Lung (tissue), 16 donors: ENCODE results near the gene UBE2E1. TPM values are rescaled to one million over a fixed set of nuclear protein-coding genes. Genes with fewer than 3 reads are reported as not detected.

ENCODE experiments used
- ATAC-seq: fragments of 200-7000 bp; cut with Tn5 transposase; one replicate; pipeline ENCODE4 v1.9.1; 2020; ENCODE audit warnings: moderate number of reproducible peaks; ENCODE audit not compliant: insufficient read depth, low FRiP score
- DNase-seq, 3 donors: peaks; one replicate each; pipeline ENCODE4 v3.0.0-alpha.2; 2013 to 2017
- H3K27ac ChIP-seq, 2 donors: one replicate each; pipeline ENCODE4 v1.5.1; 2013; ENCODE audit warnings: mild to moderate bottlenecking in 2 of 2, moderate library complexity in 2 of 2, control low read depth in 1 of 2, inconsistent platforms in 1 of 2, low read depth in 1 of 2, low read length in 1 of 2
- H3K27me3 ChIP-seq, 3 donors: one replicate each; pipeline ENCODE4 v1.5.1; 2013; ENCODE audit warnings: low read length in 2 of 3; ENCODE audit not compliant: control insufficient read depth in 3 of 3, insufficient read depth in 3 of 3
- H3K36me3 ChIP-seq, 4 donors: one replicate each; pipeline ENCODE4 v1.5.1; 2013; ENCODE audit warnings: low read length in 4 of 4, mild to moderate bottlenecking in 1 of 4, moderate library complexity in 1 of 4; ENCODE audit not compliant: control insufficient read depth in 4 of 4, insufficient read depth in 4 of 4
- H3K4me1 ChIP-seq, 5 donors: one replicate each; pipeline ENCODE4 v1.5.1; 2013; ENCODE audit warnings: low read length in 5 of 5, mild to moderate bottlenecking in 2 of 5, moderate library complexity in 1 of 5; ENCODE audit not compliant: control insufficient read depth in 5 of 5, insufficient read depth in 5 of 5
- H3K4me3 ChIP-seq: one replicate; pipeline ENCODE4 v1.5.1; 2013; ENCODE audit warnings: mild to moderate bottlenecking, control low read depth, moderate library complexity
- H3K9ac ChIP-seq, 2 donors: one replicate each; pipeline ENCODE4 v1.5.1; 2013; ENCODE audit warnings: low read length in 2 of 2, control low read depth in 1 of 2; ENCODE audit not compliant: insufficient read depth in 1 of 2
- H3K9me3 ChIP-seq, 4 donors: one replicate each; pipeline ENCODE4 v1.5.1; 2013; ENCODE audit warnings: low read length in 3 of 4, mild to moderate bottlenecking in 1 of 4, moderate library complexity in 1 of 4; ENCODE audit not compliant: control insufficient read depth in 4 of 4, insufficient read depth in 3 of 4
- WGBS, 2 donors: extraction: QIAGEN DNeasy Blood & Tissue Kit; methylation state at CpG; one replicate each; pipeline ENCODE4 v1.1.7; 2013; 5-methylcytosine and 5-hydroxymethylcytosine counted together
- long read RNA-seq, 5 donors: transcript quantifications; one replicate each; lab custom pipeline, GENCODE V29; 2026
- polyA plus RNA-seq, 2 donors: library from polyadenylated mRNA; stranded (reverse); fragments of 200-250 nt; gene quantifications; one replicate each; pipeline ENCODE4 v1.2.1, GENCODE V29; 2013
- total RNA-seq, 2 donors: library from RNA; depleted of rRNA in 1 of 2; stranded (reverse); fragments of >200 nt in 1 of 2; gene quantifications; one replicate each; pipeline ENCODE4 v1.2.1, GENCODE V29; 2014 to 2021
- TF ChIP-seq, protein P1 (sequence below): IDR thresholded peaks from 2 replicates; pipeline ENCODE4 v1.5.1; 2012; ENCODE audit warnings: mild to moderate bottlenecking; ENCODE audit errors: control extremely low read depth, extremely low read depth
- donor health status: control.
- donor health status: control.
- donor health status: Bipolar disorder and iron deficiency.
- donor health status: healthy.
- donor health status: DM: yes; HTN: yes; CAD: no.

The UBE2E1 gene
- total RNA-seq, result 100 to 1,000 TPM in 1 of 2 donors, 10 to 100 TPM in 1; 74.1 to 156 TPM
- polyA plus RNA-seq, result 10 to 100 TPM; 81.0 to 94.3 TPM
- long read RNA-seq, donor 1, transcript UBE2E1-201 (6 exons, 1,511 nt), result major isoform, 68 of 82 reads
- long read RNA-seq, donor 1, partial matches to known transcripts, result 7 of 82 reads
- long read RNA-seq, donor 1, other reads (novel, unspliced or antisense), result 0 of 82 reads
- long read RNA-seq, donor 2, transcript UBE2E1-201 (6 exons, 1,511 nt), result major isoform, 21 of 26 reads
- long read RNA-seq, donor 2, partial matches to known transcripts, result 0 of 26 reads
- long read RNA-seq, donor 2, other reads (novel, unspliced or antisense), result 0 of 26 reads
- long read RNA-seq, donor 3, transcript UBE2E1-201 (6 exons, 1,511 nt), result major isoform, 31 of 39 reads
- long read RNA-seq, donor 3, partial matches to known transcripts, result 0 of 39 reads
- long read RNA-seq, donor 3, other reads (novel, unspliced or antisense), result 0 of 39 reads
- long read RNA-seq, donor 4, transcript UBE2E1-201 (6 exons, 1,511 nt), result major isoform, 22 of 64 reads
- long read RNA-seq, donor 4, partial matches to known transcripts, result 36 of 64 reads
- long read RNA-seq, donor 4, other reads (novel, unspliced or antisense), result 0 of 64 reads
- long read RNA-seq, donor 5, transcript UBE2E1-201 (6 exons, 1,511 nt), result major isoform, 59 of 78 reads
- long read RNA-seq, donor 5, partial matches to known transcripts, result 14 of 78 reads
- long read RNA-seq, donor 5, other reads (novel, unspliced or antisense), result 0 of 78 reads

GRCh38 chr3:23805633-23806533 is at the start of gene UBE2E1:
UBE2E1 (plus strand) TSS chr3:23805955; CDS start chr3:23807270, 1,315 bp downstream.
- Histone ChIP-seq H3K27me3 (no peaks in the 10 kb centered on the region), H3K4me1 (peaks cover 0 to 33% (median 8%) of the 10 kb centered on the region in 5 donors), H3K9ac (peak within 1 kb of the TSS in 1 of 2 donors; percentile 31), H3K27ac (peak within 1 kb of the TSS; percentile 70 to 90), H3K9me3 (no peaks in the 10 kb centered on the region), H3K36me3 (peaks cover 0 to 6% (median 0%) of the 10 kb centered on the region in 4 donors), H3K4me3 (peak within 1 kb of the TSS; percentile 75)
- TF ChIP-seq, protein P1, sequence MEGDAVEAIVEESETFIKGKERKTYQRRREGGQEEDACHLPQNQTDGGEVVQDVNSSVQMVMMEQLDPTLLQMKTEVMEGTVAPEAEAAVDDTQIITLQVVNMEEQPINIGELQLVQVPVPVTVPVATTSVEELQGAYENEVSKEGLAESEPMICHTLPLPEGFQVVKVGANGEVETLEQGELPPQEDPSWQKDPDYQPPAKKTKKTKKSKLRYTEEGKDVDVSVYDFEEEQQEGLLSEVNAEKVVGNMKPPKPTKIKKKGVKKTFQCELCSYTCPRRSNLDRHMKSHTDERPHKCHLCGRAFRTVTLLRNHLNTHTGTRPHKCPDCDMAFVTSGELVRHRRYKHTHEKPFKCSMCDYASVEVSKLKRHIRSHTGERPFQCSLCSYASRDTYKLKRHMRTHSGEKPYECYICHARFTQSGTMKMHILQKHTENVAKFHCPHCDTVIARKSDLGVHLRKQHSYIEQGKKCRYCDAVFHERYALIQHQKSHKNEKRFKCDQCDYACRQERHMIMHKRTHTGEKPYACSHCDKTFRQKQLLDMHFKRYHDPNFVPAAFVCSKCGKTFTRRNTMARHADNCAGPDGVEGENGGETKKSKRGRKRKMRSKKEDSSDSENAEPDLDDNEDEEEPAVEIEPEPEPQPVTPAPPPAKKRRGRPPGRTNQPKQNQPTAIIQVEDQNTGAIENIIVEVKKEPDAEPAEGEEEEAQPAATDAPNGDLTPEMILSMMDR, result no peak
- ATAC-seq (peak; percentile 59), DNase-seq (peak; percentile 80 to 82 (median 81))
- WGBS, 2 donors, result 0 to 1% methylated on average over 37 to 82 of the region's 82 CpGs

- no peaks in the 10 kb centered on the region for H3K27me3 ChIP-seq
- ATAC-seq (no peak), DNase-seq (no peak)
- 77 to 88% methylated on average over 3 of the region's 3 CpGs for WGBS, 2 donors
- no peaks in the 10 kb centered on the region for H3K9me3 ChIP-seq
- no peaks in the 10 kb centered on the region for H3K36me3 ChIP-seq
- TF ChIP-seq, protein P1, result no peak
- H3K4me1 ChIP-seq, result peaks cover 0 to 6% (median 2%) of the 10 kb centered on the region in 5 donors
- no peak overlapping the region for H3K4me3 ChIP-seq
- H3K9ac ChIP-seq, result no peak overlapping the region
- H3K27ac ChIP-seq, result no peak overlapping the region
Observed at GRCh38 chr3:23756206-23756840, 49.4 kb upstream of the UBE2E1 start.

DNA sequence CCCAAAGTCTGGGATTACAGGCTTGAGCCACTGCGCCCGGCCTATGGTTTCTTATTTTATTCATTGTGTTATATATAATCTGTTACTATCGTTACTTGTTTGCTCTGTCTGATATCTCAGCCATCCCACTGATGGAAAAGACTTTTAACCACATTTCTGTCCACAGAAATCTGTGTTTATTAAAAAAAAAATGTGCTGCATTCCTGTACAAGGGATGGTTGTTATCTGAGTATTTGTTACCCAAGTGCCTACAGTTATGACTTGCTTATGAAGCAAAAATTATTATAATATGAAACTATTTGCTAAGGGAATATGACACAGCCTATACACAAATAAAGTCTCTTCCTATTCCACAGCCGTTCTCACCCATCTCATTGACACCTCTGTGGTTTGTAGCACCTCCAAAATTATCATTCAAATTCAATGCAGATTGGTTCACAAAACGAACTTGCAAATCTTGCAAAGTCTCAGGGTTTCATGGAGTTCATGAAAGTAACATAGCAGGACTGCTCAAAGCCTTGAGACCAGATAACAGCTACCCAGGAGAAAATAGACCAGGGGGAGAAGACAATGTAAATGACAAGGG is 47.4 kb upstream of the UBE2E1 start:
- DNase-seq, result no peak
- Histone ChIP-seq H3K4me1 (peaks cover 0 to 17% (median 2%) of the 10 kb centered on the region in 5 donors), H3K36me3 (no peaks in the 10 kb centered on the region), H3K9me3 (no peaks in the 10 kb centered on the region), H3K27ac (no peak overlapping the region), H3K9ac (no peak overlapping the region), H3K4me3 (no peak overlapping the region), H3K27me3 (no peaks in the 10 kb centered on the region)
- TF ChIP-seq, protein P1, result no peak
- no peak for ATAC-seq
- WGBS, 2 donors, result 88 to 89% methylated on average over 5 of the region's 5 CpGs
